Stimulated activated CD4-positive, alpha-beta T cell treated with anti-CD3 and anti-CD28 coated beads, Interleukin-2, amount 100 ng/mL, for 4 hours (primary cell): ENCODE data around the gene PRKRIP1.
"Not testable (repeated sequence)": the region's sequence is repeated elsewhere in the genome, so short reads cannot be mapped to it uniquely, and the experiment has no call there.

Experiments
- DNase-seq: peaks from one replicate; pipeline ENCODE4 v3.0.0-alpha.2; 2020; ENCODE audit warnings: low read depth

PRKRIP1 gene

GRCh38 chr7:102457352-102457924 is 61.3 kb downstream of the PRKRIP1 start:
- no peak for DNase-seq

GRCh38 chr7:102459221-102459844 is 63.2 kb downstream of the PRKRIP1 start:
- no peak for DNase-seq

DNA sequence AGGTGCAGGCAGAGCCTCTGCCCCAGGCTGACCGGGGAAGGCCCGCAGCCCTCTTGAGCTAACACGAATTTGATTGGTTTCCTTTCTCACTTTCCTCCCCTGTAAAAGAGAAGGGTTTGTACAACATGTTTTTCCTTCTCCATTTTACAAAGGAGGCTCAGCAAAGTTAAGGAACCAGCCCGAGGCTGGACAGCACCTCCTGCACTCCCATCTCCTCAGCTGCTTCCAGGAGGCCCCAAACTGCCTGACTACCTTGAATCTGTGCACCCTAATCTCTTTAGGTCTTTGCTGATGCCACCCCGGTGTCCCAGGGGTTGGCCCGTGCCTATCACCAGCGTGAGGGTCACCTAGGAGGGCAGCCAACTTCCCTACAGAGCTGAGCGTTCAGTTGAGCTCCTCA is 64.3 kb downstream of the PRKRIP1 start:
- DNase-seq = no peak

DNA sequence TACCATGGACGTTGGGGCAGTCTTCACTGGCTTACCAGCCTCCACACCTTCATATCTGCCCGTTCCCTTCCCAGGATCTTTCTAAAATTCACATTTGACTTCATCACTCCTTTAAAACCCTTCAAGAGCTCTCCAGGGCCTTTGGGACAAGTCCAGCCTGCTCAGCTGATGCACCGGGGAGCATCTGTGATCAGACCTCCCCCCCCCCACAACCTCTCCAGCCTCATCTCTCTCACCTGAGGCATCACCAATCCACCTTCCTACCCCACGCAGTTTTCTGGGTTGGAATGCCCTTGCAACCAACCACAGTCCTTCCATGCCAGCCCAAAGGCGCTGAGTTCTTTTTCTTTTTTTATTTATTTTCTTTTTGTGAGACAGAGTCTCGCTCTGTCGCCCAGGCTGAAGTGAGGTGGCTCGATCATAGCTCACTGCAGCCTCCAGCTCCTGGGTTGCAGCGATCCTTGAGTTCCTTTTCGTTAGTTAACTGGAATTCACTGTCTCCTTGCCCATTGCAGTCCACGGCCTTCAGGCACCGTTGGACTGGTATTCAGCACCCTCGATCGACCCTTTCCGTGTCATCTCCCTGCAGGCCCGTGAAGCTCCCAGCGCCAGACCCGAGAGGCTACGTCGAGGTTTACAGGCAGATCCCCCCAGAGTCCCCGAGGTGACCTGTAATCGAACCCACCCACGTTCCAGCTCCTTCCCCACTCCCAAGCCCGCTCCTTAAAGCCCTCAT is 67.8 kb downstream of the PRKRIP1 start:
- DNase-seq = no peak

GRCh38 chr7:102464577-102465280 is 68.6 kb downstream of the PRKRIP1 start, which contains the start of the genes ALKBH4 and LRWD1:
Gene ALKBH4, minus strand, starts transcription at chr7:102464863. Its CDS starts 27 bp downstream, at chr7:102464836.
Gene LRWD1, plus strand, starts transcription at chr7:102464984. Its CDS starts 97 bp downstream, at chr7:102465081.
- peak; percentile 90 for DNase-seq

DNA sequence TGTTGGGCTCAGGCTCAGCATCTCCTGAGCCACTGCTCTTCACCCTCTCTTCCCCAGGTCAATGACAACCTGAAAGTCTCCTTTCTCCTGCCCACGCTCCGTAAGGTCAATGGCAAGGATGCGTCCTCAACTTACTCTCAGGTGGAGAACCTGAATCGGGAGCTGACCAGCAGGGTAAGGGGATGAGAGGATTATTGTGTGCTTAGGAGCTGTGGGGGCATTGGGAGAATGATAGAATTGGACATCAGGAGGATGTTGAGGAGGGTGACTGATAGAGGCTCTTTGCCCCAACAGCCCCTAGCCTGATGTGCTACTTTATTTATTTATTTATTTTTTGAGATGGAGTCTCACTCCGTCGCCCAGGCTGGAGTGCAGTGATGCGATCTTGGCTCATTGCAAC is 69.9 kb downstream of the PRKRIP1 start:
- no peak for DNase-seq

DNA sequence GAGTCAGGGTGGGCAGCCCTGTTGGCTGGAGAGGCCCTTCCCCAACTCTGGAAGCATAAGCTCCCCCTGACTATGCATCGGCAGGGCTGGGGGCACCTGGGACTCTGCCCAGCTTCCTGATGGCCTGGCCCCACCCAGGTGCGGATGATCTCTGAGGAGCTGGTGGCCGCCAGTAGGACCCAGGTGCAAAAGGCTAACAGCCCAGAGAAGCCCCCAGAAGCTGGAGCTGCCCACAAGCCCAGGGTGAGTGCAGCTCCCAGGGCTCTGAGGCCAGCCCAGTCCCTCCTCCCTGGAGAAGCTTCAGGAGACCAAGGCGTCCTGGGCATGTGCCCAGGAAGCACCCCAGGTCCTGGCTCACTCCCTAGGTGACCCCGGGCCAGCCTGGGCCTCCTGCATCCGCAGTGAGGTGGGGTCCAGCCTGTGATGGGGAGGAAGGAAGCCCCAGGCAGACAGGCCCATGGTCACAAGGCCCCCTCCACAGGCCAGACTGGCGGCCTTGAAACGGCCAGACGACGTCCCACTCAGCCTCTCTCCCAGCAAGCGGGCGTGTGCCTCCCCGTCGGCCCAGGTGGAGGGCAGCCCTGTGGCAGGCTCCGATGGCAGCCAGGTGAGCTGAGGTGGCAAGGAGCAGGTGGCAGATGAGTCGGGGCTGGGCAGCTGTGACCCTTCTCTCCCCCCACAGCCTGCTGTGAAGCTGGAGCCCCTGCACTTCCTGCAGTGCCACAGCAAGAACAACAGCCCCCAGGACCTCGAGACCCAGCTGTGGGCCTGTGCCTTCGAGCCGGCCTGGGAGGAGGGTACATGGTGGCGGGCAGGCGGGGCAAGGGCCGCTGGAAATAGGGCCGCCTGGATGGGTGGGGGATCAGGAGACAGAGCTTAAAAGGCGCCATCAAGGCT is 71.7 kb downstream of the PRKRIP1 start:
- no peak for DNase-seq

DNA sequence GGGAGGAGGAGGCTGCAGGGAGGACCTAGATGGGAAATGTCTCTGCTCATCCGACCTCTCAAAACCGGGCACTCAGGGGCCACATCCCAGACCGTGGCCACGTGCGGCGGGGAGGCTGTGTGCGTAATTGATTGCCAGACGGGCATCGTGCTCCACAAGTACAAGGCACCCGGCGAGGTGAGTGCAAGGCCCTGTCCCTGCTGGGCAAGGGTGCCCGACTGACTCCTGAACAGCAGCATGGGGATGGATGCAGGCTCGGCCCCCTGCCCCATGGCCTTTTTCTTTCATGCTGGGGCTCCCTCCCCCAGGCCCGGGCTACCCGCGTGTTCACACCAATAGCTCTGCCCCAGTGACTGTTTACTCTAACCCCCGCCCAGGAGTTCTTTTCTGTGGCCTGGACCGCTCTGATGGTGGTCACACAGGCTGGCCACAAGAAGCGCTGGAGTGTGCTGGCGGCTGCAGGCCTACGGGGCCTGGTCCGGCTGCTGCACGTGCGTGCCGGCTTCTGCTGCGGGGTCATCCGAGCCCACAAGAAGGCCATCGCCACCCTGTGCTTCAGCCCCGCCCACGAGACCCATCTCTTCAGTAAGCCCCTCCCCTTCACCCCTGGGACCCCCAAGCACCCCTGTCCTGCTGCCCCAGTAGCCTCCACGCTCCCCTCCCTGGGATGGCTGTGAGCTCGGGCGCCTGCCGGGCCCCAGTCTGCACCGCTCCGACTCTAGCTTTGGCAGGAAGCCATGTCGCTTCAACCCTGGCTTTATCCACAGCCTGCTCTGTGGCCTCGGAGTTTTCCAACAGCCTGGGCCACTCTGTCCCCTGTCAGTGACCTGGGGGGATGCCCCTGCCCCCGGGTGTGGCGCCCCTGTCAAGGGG is 72.6 kb downstream of the PRKRIP1 start:
- DNase-seq = no peak

- DNase-seq = no peak
Observed at GRCh38 chr7:102469351-102469971, 73.3 kb downstream of the PRKRIP1 start.

- no peak for DNase-seq
Observed at GRCh38 chr7:102469972-102470825, 74.0 kb downstream of the PRKRIP1 start.

- DNase-seq = no peak
Observed at GRCh38 chr7:102471791-102472125, 75.6 kb downstream of the PRKRIP1 start.

DNA sequence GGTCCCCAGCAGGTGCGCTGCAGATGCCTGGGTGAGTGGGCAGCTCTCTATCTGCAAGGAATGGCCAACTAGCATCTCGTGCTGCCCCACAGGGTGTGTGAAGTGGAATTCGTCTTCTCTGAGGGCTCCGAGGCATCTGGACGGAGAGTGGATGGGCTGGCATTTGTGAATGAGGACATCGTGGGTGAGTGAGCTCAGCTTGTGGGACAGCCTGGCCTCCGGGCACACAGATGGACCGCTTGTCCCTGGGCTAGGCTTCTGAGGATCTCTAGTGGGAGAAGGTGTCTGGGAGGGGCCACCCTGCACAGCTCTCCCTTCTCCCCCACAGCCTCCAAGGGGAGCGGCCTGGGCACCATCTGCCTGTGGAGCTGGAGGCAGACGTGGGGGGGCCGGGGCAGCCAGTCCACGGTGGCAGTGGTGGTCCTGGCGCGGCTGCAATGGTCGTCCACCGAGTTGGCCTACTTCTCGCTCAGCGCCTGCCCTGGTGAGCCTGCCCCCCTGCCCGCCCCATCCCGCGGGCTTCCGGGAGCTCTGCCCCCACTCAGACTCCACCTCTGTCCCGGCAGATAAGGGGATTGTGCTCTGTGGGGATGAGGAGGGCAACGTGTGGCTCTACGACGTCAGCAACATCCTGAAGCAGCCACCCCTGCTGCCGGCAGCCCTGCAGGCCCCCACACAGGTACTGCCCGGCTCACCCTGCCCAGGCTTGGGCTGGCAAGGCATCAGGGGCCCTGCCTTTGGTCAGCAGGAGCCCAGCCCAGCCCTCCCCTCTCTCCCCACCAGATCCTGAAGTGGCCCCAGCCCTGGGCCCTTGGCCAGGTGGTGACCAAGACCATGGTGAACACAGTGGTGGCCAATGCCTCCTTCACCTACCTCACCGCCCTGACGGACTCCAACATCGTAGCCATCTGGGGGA is 76.2 kb downstream of the PRKRIP1 start:
- no peak for DNase-seq

DNA sequence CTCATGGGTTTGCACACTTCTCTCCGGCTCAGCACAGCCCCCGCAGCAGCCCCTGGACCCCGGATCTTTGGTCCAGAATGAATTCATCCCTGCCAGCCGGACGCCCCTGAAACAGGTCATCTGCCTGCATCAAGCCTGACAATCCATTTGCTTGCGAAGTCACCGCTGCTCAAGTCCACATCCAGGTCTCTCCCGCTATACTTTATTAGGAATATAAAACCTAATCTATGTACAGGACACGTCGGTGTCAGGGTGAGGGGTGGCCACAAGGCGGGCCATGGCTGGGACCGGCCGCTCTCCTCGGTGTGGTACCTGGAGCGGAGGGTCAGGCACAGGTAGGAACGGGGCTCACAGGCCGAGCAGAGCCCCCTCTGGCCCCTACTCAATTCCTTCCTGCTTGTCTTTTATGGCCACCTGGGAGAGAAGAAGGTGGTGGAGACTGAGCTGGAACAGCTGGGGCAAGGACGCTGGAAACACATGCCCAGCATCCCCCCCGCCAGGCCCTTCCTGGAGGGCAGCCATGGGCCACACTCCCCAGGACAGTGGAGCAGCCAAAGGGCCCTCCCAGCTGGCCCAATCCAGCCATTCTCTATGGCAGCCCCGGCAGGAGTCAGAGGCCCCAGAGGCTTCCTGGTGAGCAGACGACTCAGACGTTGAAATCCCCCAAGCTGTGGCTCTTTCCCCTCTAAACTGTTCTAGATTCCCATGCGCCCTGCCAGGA is 77.3 kb downstream of the PRKRIP1 start:
- no peak for DNase-seq

- not testable (repeated sequence) for DNase-seq
Observed at GRCh38 chr7:102474116-102474515, 78.0 kb downstream of the PRKRIP1 start.

DNA sequence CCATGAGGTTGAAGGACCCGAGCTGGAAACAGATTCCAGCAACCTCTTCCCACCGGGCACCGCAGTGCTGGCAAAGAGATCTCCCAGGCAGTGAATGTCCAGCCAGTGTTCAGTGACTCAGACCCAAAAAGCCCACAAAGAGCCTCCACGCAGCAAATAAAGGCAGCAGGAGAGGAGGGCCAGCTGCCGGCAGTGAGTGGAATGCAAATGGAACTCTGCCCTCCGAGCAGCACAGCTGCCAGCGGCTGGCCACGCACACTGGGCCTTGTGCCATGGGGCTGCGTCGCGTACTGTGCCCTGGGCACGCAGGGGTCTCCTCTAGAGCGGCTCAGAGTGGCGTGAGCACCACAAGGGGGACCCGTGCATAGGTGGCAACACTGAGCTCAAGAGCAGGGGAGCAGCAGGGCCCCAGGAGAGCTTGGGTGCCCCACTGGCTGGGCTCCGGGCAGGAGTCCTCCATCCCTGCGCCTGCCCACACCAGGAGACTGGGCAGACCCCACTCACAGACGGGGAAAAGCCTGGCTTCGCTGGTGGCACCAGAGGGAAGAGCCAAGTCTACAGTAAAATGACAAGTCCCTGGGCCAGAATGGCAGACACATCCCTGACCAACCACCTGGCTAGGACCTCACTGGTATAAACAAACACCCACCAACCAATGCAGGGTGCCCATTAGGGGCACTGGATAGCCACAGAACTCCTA is 78.7 kb downstream of the PRKRIP1 start:
- DNase-seq = not testable (repeated sequence)
